Sigmoid colon (tissue), 7 donors: ENCODE results near the gene CYCS. TPM values are rescaled to one million over a fixed set of nuclear protein-coding genes. Genes with fewer than 3 reads are reported as not detected.
"Not testable (repeated sequence)": the region's sequence is repeated elsewhere in the genome, so short reads cannot be mapped to it uniquely, and the experiment has no call there.

Experiments
- DNase-seq: peaks from one replicate; pipeline ENCODE4 v3.0.0-alpha.2; 2019
- H3K27ac ChIP-seq, 4 donors: fragments of 200-600 bp; sonication (generic); one replicate each; pipeline ENCODE4 v1.5.1; 2016 to 2019; ENCODE audit warnings: mild to moderate bottlenecking in 1 of 4
- H3K27me3 ChIP-seq, 3 donors: fragments of 200-600 bp; sonication (generic); one replicate each; pipeline ENCODE4 v1.5.1; 2019; ENCODE audit warnings: mild to moderate bottlenecking in 1 of 3
- H3K36me3 ChIP-seq, 4 donors: fragments of 200-600 bp; sonication (generic); one replicate each; pipeline ENCODE4 v1.5.1; 2016 to 2019
- H3K4me1 ChIP-seq, 4 donors: fragments of 200-600 bp; sonication (generic); one replicate each; pipeline ENCODE4 v1.5.1; 2017 to 2019
- H3K4me3 ChIP-seq, 4 donors: fragments of 200-600 bp; sonication (generic); one replicate each; pipeline ENCODE4 v1.5.1; 2017 to 2019; ENCODE audit warnings: mild to moderate bottlenecking in 2 of 4, moderate library complexity in 1 of 4
- H3K9me3 ChIP-seq, 4 donors: fragments of 200-600 bp in 3 of 4; sonication (generic) in 3 of 4; one replicate each; pipeline versions ENCODE4 v1.5.1 to v1.6.1; 2013 to 2019
- EP300 ChIP-seq, 4 donors: sonication (generic); formaldehyde crosslinking; IDR thresholded peaks; one replicate each; pipeline ENCODE4 v1.6.1; 2017; ENCODE audit warnings: antibody characterized with exemption in 4 of 4
- POLR2A ChIP-seq, 2 donors: fragments of 450-650 bp; IDR thresholded peaks; one replicate each; pipeline ENCODE4 v1.6.1; 2016; ENCODE audit warnings: antibody characterized with exemption in 2 of 2, mild to moderate bottlenecking in 2 of 2, moderate library complexity in 2 of 2
- POLR2AphosphoS5 ChIP-seq, 4 donors: sonication (generic); formaldehyde crosslinking; IDR thresholded peaks; one replicate each; pipeline ENCODE4 v1.6.1; 2017; ENCODE audit warnings: antibody characterized with exemption in 4 of 4
- WGBS, 2 donors: extraction: QIAGEN DNeasy Blood & Tissue Kit; methylation state at CpG; one replicate each; pipeline ENCODE4 v1.1.7; 2013; 5-methylcytosine and 5-hydroxymethylcytosine counted together
- intact Hi-C: fragments of 100-400 bp; cut with DNase I; formaldehyde crosslinking; loops from one replicate; pipeline ENCODE4 v1.15.1; 2023
- polyA plus RNA-seq, 3 donors: library from polyadenylated mRNA; stranded (reverse); fragments of 200-250 nt; gene quantifications; one replicate each; pipeline ENCODE4 v1.2.3, GENCODE V29; 2013
- total RNA-seq, 4 donors: library from RNA; depleted of rRNA; stranded (reverse); fragments of >200 nt; gene quantifications; one replicate each; pipeline ENCODE4 v1.1.0, GENCODE V29; 2016
- TF ChIP-seq, protein P1 (sequence below), 4 experiments: fragments of 450-650 bp in 3 of 4; fragments of 200-600 bp in 1 of 4; IDR thresholded peaks; one replicate each; pipeline ENCODE4 v1.5.1; 2016 to 2019; ENCODE audit warnings: antibody characterized with exemption in 4 of 4, mild to moderate bottlenecking in 3 of 4, moderate library complexity in 2 of 4
- donor health status: healthy with polysubstance abuse.
- donor health status: Bipolar disorder and iron deficiency.
- donor health status: healthy.

The CYCS gene
- total and polyA plus RNA-seq, 7 donors: 33.2 to 461 (median 69.2) TPM

GRCh38 chr7:25091176-25091575 is 33.9 kb downstream of the CYCS start:
- H3K27me3 ChIP-seq: no peaks in the 10 kb centered on the region
- no peaks in the 10 kb centered on the region for H3K9me3 ChIP-seq
- no peak overlapping the region for H3K4me3 ChIP-seq
- TF ChIP-seq POLR2AphosphoS5 (IDR thresholded peaks at IDR 0.05) (no peak), EP300 (IDR thresholded peaks at IDR 0.05) (no peak), POLR2A (IDR thresholded peaks at IDR 0.05) (no peak)
- TF ChIP-seq, protein P1, sequence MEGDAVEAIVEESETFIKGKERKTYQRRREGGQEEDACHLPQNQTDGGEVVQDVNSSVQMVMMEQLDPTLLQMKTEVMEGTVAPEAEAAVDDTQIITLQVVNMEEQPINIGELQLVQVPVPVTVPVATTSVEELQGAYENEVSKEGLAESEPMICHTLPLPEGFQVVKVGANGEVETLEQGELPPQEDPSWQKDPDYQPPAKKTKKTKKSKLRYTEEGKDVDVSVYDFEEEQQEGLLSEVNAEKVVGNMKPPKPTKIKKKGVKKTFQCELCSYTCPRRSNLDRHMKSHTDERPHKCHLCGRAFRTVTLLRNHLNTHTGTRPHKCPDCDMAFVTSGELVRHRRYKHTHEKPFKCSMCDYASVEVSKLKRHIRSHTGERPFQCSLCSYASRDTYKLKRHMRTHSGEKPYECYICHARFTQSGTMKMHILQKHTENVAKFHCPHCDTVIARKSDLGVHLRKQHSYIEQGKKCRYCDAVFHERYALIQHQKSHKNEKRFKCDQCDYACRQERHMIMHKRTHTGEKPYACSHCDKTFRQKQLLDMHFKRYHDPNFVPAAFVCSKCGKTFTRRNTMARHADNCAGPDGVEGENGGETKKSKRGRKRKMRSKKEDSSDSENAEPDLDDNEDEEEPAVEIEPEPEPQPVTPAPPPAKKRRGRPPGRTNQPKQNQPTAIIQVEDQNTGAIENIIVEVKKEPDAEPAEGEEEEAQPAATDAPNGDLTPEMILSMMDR (IDR thresholded peaks at IDR 0.05): no peak
- DNase-seq: no peak
- no peak overlapping the region for H3K27ac ChIP-seq
- H3K36me3 ChIP-seq: no peaks in the 10 kb centered on the region
- WGBS, 2 donors: 61 to 64% methylated on average over 1 of the region's 1 CpG
- no peaks in the 10 kb centered on the region for H3K4me1 ChIP-seq
- intact Hi-C loops: no loop called here

DNA sequence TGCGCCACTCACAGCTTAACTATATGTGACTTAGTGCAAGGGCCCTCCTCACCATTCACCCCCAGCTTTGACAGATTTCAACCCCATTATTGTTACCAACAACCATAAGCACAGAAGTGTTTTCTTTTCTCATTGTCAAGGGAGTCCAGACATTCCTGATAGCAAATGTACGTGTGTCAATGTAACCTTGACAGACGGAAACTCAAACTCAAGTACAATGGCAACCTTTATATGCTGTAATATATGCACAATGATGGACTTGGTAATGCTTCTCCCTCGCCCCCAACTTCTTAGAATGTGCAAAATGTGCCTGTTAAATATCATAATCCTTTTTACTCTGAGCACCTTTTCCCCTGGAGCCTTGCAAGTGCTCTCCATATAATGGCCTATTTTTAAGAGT is 34.7 kb downstream of the CYCS start:
- TF ChIP-seq EP300 (IDR thresholded peaks at IDR 0.05) (no peak), POLR2A (IDR thresholded peaks at IDR 0.05) (no peak), POLR2AphosphoS5 (IDR thresholded peaks at IDR 0.05) (no peak)
- TF ChIP-seq, protein P1 (IDR thresholded peaks at IDR 0.05): no peak
- no peaks in the 10 kb centered on the region for H3K36me3 ChIP-seq
- H3K27ac ChIP-seq: no peak overlapping the region
- no peaks in the 10 kb centered on the region for H3K27me3 ChIP-seq
- H3K4me1 ChIP-seq: no peaks in the 10 kb centered on the region
- 90 to 92% methylated on average over 4 of the region's 4 CpGs for WGBS, 2 donors
- no peak for DNase-seq
- no peaks in the 10 kb centered on the region for H3K9me3 ChIP-seq
- H3K4me3 ChIP-seq: no peak overlapping the region
- intact Hi-C loops: no loop called here

DNA sequence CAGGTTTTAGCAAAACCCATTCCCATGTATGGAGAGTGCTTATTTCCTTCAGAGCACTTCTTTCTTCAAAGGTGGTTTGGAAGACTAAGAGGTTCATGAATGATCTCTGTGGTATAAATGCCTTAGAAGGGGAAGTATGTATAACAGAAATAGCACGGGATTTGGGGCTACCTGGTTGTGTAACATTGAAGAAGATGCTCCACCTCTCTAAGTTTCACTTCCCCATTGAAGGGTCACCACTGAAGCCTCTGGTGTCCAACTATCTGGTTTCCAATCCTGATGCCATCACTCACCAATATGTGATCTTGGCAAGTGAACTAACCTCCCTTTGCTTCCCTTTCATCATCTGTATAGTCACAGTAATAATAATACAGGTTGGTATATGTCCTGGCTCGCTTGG is 37.2 kb downstream of the CYCS start:
- Histone ChIP-seq H3K4me3 (no peak overlapping the region), H3K27ac (no peak overlapping the region), H3K36me3 (no peaks in the 10 kb centered on the region), H3K4me1 (no peaks in the 10 kb centered on the region), H3K9me3 (no peaks in the 10 kb centered on the region), H3K27me3 (no peaks in the 10 kb centered on the region)
- no peak for DNase-seq
- 70 to 73% methylated on average over 2 of the region's 2 CpGs for WGBS, 2 donors
- TF ChIP-seq POLR2AphosphoS5 (IDR thresholded peaks at IDR 0.05) (no peak), POLR2A (IDR thresholded peaks at IDR 0.05) (no peak), EP300 (IDR thresholded peaks at IDR 0.05) (no peak)
- TF ChIP-seq, protein P1 (IDR thresholded peaks at IDR 0.05): no peak
- intact Hi-C loops: no loop called here

DNA sequence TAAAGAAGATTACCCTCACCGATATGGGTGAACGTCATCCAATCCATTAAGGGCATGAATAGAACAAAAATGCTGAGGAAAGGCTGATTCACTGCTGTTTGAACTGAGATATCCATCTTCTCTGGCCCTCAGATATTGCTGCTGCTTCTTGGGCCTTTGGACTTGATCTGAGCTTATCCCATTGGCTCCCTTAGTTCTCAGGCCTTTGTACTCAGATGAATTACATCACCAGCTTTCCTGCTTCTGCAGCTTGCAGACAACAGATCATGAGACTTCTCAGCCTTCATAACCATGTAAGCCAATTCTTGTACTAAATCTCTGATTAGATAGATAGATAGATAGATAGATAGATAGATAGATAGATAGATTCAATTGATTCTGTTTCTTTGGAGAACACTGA is 40.2 kb downstream of the CYCS start:
- no peak for DNase-seq
- no peaks in the 10 kb centered on the region for H3K9me3 ChIP-seq
- WGBS, 2 donors: 97 to 98% methylated on average over 2 of the region's 2 CpGs
- TF ChIP-seq, protein P1 (IDR thresholded peaks at IDR 0.05): no peak
- no peak for TF ChIP-seq EP300 (IDR thresholded peaks at IDR 0.05)
- no peaks in the 10 kb centered on the region for H3K27me3 ChIP-seq
- no peaks in the 10 kb centered on the region for H3K36me3 ChIP-seq
- intact Hi-C loops: no loop called here
- no peaks in the 10 kb centered on the region for H3K4me1 ChIP-seq
- no peak overlapping the region for H3K27ac ChIP-seq
- no peak overlapping the region for H3K4me3 ChIP-seq

DNA sequence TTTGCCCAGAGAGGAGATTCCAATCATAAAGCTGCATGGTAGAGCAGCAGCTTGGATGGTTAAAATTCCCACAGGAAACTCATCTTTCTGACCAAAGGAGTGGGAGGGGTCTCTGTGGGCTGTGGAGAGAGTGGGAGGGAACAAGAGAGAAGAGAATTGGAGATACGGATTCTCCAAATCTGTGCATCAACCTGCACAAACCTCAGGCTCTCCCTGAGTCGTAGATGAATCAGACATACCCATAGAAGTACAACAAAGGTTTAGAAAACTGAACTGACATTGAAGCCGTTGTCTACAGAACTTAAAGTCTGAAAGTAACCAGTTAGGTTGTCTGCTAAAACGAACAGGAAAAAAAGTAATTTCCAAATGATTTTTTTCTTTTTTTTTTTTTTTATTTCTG is 41.9 kb downstream of the CYCS start:
- intact Hi-C loops: no loop called here
- Histone ChIP-seq H3K9me3 (no peaks in the 10 kb centered on the region), H3K4me1 (no peaks in the 10 kb centered on the region), H3K36me3 (no peaks in the 10 kb centered on the region), H3K4me3 (no peak overlapping the region), H3K27me3 (no peaks in the 10 kb centered on the region), H3K27ac (no peak overlapping the region)
- 82 to 84% methylated on average over 4 of the region's 4 CpGs for WGBS, 2 donors
- TF ChIP-seq POLR2A (IDR thresholded peaks at IDR 0.05): no peak
- no peak for TF ChIP-seq POLR2AphosphoS5 (IDR thresholded peaks at IDR 0.05)
- TF ChIP-seq EP300 (IDR thresholded peaks at IDR 0.05): no peak
- TF ChIP-seq, protein P1 (IDR thresholded peaks at IDR 0.05): no peak
- no peak for DNase-seq

- H3K4me3 ChIP-seq, intact Hi-C loops, H3K9me3 ChIP-seq, H3K27ac ChIP-seq, H3K4me1 ChIP-seq, H3K36me3 ChIP-seq, DNase-seq, H3K27me3 ChIP-seq: not testable (repeated sequence)
- 90 to 92% methylated on average over 4 of the region's 4 CpGs for WGBS, 2 donors
Observed at GRCh38 chr7:25082041-25082440, 43.0 kb downstream of the CYCS start.
